Liver (tissue), 9 donors: ENCODE data around the gene CD163L1. TPM values are rescaled to one million over a fixed set of nuclear protein-coding genes. Genes with fewer than 3 reads are reported as not detected.
A peak's percentile ranks its signal among the peaks of the same experiment; 100 is the strongest.

Source experiments
- DNase-seq: peaks from one replicate; pipeline ENCODE4 v3.0.0-alpha.2; 2017; ENCODE audit warnings: low spot score
- H3K27ac ChIP-seq, 2 donors: one replicate each; pipeline ENCODE4 v1.7.0; 2013; ENCODE audit warnings: inconsistent platforms in 2 of 2, low read length in 2 of 2, control low read depth in 1 of 2, low read depth in 1 of 2, mild to moderate bottlenecking in 1 of 2
- H3K27me3 ChIP-seq, 4 donors: one replicate each; pipeline versions ENCODE4 v1.6.1 to v1.7.0; 2013; ENCODE audit warnings: low read length in 3 of 4, inconsistent platforms in 1 of 4, mild to moderate bottlenecking in 1 of 4, moderate library complexity in 1 of 4; ENCODE audit not compliant: control insufficient read depth in 4 of 4, insufficient read depth in 4 of 4
- H3K36me3 ChIP-seq, 4 donors: one replicate each; pipeline versions ENCODE4 v1.6.1 to v1.7.0; 2013; ENCODE audit warnings: low read length in 3 of 4, mild to moderate bottlenecking in 3 of 4, low read depth in 1 of 4, moderate library complexity in 1 of 4; ENCODE audit not compliant: control insufficient read depth in 4 of 4, insufficient read depth in 3 of 4
- H3K4me1 ChIP-seq, 4 donors: one replicate each; pipeline versions ENCODE4 v1.6.1 to v1.7.0; 2013; ENCODE audit warnings: low read length in 3 of 4, mild to moderate bottlenecking in 3 of 4, moderate library complexity in 1 of 4; ENCODE audit not compliant: control insufficient read depth in 4 of 4, insufficient read depth in 4 of 4
- H3K4me3 ChIP-seq, 3 donors: one replicate each; pipeline versions ENCODE4 v1.6.1 to v1.7.0; 2013; ENCODE audit warnings: low read length in 3 of 3, control low read depth in 1 of 3, low read depth in 1 of 3, mild to moderate bottlenecking in 1 of 3
- H3K9ac ChIP-seq, 2 donors: one replicate each; pipeline ENCODE4 v1.7.0; 2013; ENCODE audit warnings: low read length in 2 of 2, mild to moderate bottlenecking in 2 of 2, moderate library complexity in 2 of 2, control low read depth in 1 of 2, low read depth in 1 of 2
- H3K9me3 ChIP-seq, 4 donors: one replicate each; pipeline versions ENCODE4 v1.6.1 to v1.7.0; 2013; ENCODE audit warnings: low read length in 3 of 4; ENCODE audit not compliant: control insufficient read depth in 4 of 4
- EGR1 ChIP-seq, 2 donors: IDR thresholded peaks; 2 replicates each; pipeline ENCODE4 v1.6.1; 2016 to 2018; ENCODE audit warnings: antibody characterized with exemption in 2 of 2, low read depth in 2 of 2
- FOXA1 ChIP-seq: IDR thresholded peaks from 2 replicates; pipeline ENCODE4 v1.6.1; 2016; ENCODE audit warnings: antibody characterized with exemption
- FOXA2 ChIP-seq: IDR thresholded peaks from 2 replicates; pipeline ENCODE4 v1.6.1; 2016; ENCODE audit warnings: antibody characterized with exemption
- GABPA ChIP-seq, 2 donors: IDR thresholded peaks in 1 of 2; conservative IDR thresholded peaks in 1 of 2; 2 replicates each; pipeline ENCODE4 v1.6.1; 2016; ENCODE audit warnings: antibody characterized with exemption in 2 of 2, mild to moderate bottlenecking in 1 of 2, moderate library complexity in 1 of 2
- HNF4A ChIP-seq, 2 donors: conservative IDR thresholded peaks; 2 replicates each; pipeline ENCODE4 v1.6.1; 2016; ENCODE audit warnings: antibody characterized with exemption in 2 of 2, mild to moderate bottlenecking in 2 of 2
- JUND ChIP-seq, 2 donors: IDR thresholded peaks; 2 replicates each; pipeline ENCODE4 v1.6.1; 2016; ENCODE audit warnings: antibody characterized with exemption in 2 of 2
- NR2F2 ChIP-seq: IDR thresholded peaks from 2 replicates; pipeline ENCODE4 v1.6.1; 2016; ENCODE audit warnings: antibody characterized with exemption
- RAD21 ChIP-seq, 2 donors: IDR thresholded peaks; 2 replicates each; pipeline ENCODE4 v1.6.1; 2016; ENCODE audit warnings: antibody characterized with exemption in 2 of 2, mild to moderate bottlenecking in 2 of 2
- RXRA ChIP-seq, 2 donors: IDR thresholded peaks; 2 replicates each; pipeline ENCODE4 v1.6.1; 2017 to 2018; ENCODE audit warnings: antibody characterized with exemption in 2 of 2, mild to moderate bottlenecking in 1 of 2
- SP1 ChIP-seq: IDR thresholded peaks from 2 replicates; pipeline ENCODE4 v1.6.1; 2018; ENCODE audit warnings: antibody characterized with exemption, mild to moderate bottlenecking
- YY1 ChIP-seq: IDR thresholded peaks from 2 replicates; pipeline ENCODE4 v1.6.1; 2016; ENCODE audit warnings: antibody characterized with exemption, mild to moderate bottlenecking
- WGBS: extraction: QIAGEN DNeasy Blood & Tissue Kit; methylation state at CpG from one replicate; pipeline ENCODE4 v1.1.7; 2013; 5-methylcytosine and 5-hydroxymethylcytosine counted together
- polyA plus RNA-seq, 2 donors: library from polyadenylated mRNA; stranded (reverse) in 1 of 2; unstranded in 1 of 2; fragments of 200-250 nt in 1 of 2; fragments of >200 nt in 1 of 2; fragmentation: Nextera tagmentation in 1 of 2; extraction: Ambion mirVana in 1 of 2; gene quantifications; one replicate each; pipeline versions ENCODE4 v1.2.1 to v1.2.3, GENCODE V29; 2013 to 2015
- total RNA-seq, 2 donors: library from RNA; depleted of rRNA; stranded (reverse); fragments of >200 nt; gene quantifications; one replicate each; pipeline ENCODE4 v1.2.3, GENCODE V29; 2014
- TF ChIP-seq, protein P1 (sequence below): IDR thresholded peaks from 2 replicates; pipeline ENCODE4 v1.6.1; 2016; ENCODE audit warnings: antibody characterized with exemption, mild to moderate bottlenecking
- TF ChIP-seq, protein P2 (sequence below): IDR thresholded peaks from 2 replicates; pipeline ENCODE4 v1.6.1; 2016; ENCODE audit warnings: antibody characterized with exemption
- TF ChIP-seq, protein P3 (sequence below): IDR thresholded peaks from 2 replicates; pipeline ENCODE4 v1.6.1; 2016; ENCODE audit warnings: antibody characterized with exemption
- TF ChIP-seq, protein P4 (sequence below): fragments of 150-350 bp; IDR thresholded peaks from 2 replicates; pipeline ENCODE4 v1.5.1; 2017; ENCODE audit warnings: improper control_type of control experiment, low read depth, low read length; ENCODE audit not compliant: missing input control
- TF ChIP-seq, protein P5 (sequence below): IDR thresholded peaks from 2 replicates; pipeline ENCODE4 v1.6.1; 2016; ENCODE audit warnings: antibody characterized with exemption
- donor health status: healthy.
- donor health status: healthy.
- donor health status: healthy.
- donor health status: healthy.
- donor health status: healthy.

CD163L1 gene
- total and polyA plus RNA-seq, 4 donors: 0.31 to 8.4 (median 1.1) TPM

DNA sequence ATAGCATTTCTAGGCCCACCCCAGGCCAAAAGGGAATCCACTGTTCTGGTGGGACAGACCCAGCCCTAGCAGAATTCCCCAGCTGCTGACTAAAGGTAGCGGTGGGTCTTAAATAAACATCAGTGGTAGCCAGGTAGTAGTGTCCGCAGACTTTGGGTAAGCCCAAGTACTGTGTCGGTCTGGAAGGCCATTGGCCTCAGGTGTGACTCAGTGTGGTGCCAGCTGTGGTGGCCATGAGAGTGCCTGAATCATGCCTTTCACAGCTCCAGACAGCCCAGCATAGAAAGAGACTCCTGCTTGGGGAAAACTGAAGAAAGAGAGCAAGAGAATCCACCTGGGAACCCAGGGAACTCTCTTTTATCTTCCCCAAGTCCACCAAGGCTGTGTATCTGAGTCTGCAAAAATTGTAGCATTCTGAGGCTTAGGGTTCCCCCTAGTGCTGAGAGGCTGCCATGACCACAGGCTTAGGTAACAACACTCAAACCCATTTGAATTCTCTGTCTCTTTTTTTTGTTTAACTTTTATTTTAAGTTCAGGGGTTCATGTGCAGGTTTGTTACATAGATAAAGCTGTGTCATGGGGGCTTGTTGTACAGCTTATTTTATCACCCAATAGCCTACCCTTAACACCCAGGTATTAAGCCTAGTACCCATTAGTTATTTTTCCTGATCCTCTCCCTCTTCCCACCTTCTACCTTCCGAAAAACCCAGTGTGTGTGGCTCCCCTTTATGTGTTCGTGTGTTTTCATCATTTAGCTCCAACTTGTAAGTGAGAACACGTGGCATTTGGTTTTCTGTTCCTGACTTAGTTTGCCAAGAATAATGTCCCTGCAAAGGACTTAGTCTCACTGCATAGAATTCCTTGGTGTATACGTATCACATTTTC, 16.7 kb upstream of the CD163L1 start:
- H3K36me3 ChIP-seq: no peaks in the 10 kb centered on the region
- TF ChIP-seq, protein P1, sequence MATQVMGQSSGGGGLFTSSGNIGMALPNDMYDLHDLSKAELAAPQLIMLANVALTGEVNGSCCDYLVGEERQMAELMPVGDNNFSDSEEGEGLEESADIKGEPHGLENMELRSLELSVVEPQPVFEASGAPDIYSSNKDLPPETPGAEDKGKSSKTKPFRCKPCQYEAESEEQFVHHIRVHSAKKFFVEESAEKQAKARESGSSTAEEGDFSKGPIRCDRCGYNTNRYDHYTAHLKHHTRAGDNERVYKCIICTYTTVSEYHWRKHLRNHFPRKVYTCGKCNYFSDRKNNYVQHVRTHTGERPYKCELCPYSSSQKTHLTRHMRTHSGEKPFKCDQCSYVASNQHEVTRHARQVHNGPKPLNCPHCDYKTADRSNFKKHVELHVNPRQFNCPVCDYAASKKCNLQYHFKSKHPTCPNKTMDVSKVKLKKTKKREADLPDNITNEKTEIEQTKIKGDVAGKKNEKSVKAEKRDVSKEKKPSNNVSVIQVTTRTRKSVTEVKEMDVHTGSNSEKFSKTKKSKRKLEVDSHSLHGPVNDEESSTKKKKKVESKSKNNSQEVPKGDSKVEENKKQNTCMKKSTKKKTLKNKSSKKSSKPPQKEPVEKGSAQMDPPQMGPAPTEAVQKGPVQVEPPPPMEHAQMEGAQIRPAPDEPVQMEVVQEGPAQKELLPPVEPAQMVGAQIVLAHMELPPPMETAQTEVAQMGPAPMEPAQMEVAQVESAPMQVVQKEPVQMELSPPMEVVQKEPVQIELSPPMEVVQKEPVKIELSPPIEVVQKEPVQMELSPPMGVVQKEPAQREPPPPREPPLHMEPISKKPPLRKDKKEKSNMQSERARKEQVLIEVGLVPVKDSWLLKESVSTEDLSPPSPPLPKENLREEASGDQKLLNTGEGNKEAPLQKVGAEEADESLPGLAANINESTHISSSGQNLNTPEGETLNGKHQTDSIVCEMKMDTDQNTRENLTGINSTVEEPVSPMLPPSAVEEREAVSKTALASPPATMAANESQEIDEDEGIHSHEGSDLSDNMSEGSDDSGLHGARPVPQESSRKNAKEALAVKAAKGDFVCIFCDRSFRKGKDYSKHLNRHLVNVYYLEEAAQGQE: no peak
- TF ChIP-seq, protein P2, sequence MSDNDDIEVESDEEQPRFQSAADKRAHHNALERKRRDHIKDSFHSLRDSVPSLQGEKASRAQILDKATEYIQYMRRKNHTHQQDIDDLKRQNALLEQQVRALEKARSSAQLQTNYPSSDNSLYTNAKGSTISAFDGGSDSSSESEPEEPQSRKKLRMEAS: no peak
- TF ChIP-seq RAD21 (IDR thresholded peaks at IDR 0.05): peak; percentile 93 to 96
- TF ChIP-seq FOXA1: no peak
- TF ChIP-seq HNF4A (conservative IDR thresholded peaks at IDR 0.05): peak in 1 of 2 donors; percentile 31
- TF ChIP-seq, protein P3, sequence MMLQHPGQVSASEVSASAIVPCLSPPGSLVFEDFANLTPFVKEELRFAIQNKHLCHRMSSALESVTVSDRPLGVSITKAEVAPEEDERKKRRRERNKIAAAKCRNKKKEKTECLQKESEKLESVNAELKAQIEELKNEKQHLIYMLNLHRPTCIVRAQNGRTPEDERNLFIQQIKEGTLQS: no peak
- no peak for TF ChIP-seq EGR1 (IDR thresholded peaks at IDR 0.05; ENCODE audit: low read depth in 2 of 2)
- TF ChIP-seq SP1: no peak
- TF ChIP-seq, protein P4, sequence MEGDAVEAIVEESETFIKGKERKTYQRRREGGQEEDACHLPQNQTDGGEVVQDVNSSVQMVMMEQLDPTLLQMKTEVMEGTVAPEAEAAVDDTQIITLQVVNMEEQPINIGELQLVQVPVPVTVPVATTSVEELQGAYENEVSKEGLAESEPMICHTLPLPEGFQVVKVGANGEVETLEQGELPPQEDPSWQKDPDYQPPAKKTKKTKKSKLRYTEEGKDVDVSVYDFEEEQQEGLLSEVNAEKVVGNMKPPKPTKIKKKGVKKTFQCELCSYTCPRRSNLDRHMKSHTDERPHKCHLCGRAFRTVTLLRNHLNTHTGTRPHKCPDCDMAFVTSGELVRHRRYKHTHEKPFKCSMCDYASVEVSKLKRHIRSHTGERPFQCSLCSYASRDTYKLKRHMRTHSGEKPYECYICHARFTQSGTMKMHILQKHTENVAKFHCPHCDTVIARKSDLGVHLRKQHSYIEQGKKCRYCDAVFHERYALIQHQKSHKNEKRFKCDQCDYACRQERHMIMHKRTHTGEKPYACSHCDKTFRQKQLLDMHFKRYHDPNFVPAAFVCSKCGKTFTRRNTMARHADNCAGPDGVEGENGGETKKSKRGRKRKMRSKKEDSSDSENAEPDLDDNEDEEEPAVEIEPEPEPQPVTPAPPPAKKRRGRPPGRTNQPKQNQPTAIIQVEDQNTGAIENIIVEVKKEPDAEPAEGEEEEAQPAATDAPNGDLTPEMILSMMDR: peak; percentile 97
- TF ChIP-seq JUND (IDR thresholded peaks at IDR 0.05): no peak
- TF ChIP-seq FOXA2: no peak
- TF ChIP-seq, protein P5, sequence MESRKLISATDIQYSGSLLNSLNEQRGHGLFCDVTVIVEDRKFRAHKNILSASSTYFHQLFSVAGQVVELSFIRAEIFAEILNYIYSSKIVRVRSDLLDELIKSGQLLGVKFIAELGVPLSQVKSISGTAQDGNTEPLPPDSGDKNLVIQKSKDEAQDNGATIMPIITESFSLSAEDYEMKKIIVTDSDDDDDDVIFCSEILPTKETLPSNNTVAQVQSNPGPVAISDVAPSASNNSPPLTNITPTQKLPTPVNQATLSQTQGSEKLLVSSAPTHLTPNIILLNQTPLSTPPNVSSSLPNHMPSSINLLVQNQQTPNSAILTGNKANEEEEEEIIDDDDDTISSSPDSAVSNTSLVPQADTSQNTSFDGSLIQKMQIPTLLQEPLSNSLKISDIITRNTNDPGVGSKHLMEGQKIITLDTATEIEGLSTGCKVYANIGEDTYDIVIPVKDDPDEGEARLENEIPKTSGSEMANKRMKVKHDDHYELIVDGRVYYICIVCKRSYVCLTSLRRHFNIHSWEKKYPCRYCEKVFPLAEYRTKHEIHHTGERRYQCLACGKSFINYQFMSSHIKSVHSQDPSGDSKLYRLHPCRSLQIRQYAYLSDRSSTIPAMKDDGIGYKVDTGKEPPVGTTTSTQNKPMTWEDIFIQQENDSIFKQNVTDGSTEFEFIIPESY: no peak
- TF ChIP-seq NR2F2: no peak
- no peak for TF ChIP-seq RXRA (IDR thresholded peaks at IDR 0.05)
- H3K4me1 ChIP-seq: peaks cover 0 to 11% (median 0%) of the 10 kb centered on the region in 4 donors
- H3K27me3 ChIP-seq: no peaks in the 10 kb centered on the region
- H3K4me3 ChIP-seq: no peak overlapping the region
- DNase-seq: peak; percentile 69
- no peak overlapping the region for H3K9ac ChIP-seq
- no peak overlapping the region for H3K27ac ChIP-seq
- H3K9me3 ChIP-seq: no peaks in the 10 kb centered on the region
- 57% methylated on average over 7 of the region's 7 CpGs for WGBS

DNA sequence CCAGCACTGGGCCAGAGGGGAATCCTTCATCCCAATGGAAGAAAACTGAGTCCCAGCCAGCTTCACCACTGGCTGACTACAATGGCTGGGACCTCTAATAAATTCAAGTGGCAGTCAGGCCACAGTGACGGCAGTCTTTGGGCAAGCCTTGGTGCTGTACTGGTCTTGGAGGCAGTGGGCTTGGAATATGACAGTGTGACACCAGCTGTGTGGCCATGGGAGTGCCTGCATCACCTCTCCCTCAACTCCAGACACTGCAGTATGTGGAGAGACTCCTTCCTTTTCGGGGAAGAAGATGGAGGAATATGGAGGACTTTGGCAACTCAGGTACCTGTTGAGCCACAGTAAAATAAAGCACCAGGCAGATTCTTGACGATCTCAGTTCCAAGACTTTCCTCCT, 16.0 kb upstream of the CD163L1 start:
- no peaks in the 10 kb centered on the region for H3K9me3 ChIP-seq
- H3K36me3 ChIP-seq: no peaks in the 10 kb centered on the region
- H3K27ac ChIP-seq: no peak overlapping the region
- H3K4me1 ChIP-seq: peaks cover 0 to 11% (median 0%) of the 10 kb centered on the region in 4 donors
- H3K27me3 ChIP-seq: no peaks in the 10 kb centered on the region
- H3K4me3 ChIP-seq: no peak overlapping the region
- WGBS: 93% methylated on average over 3 of the region's 3 CpGs
- no peak overlapping the region for H3K9ac ChIP-seq
- no peak for DNase-seq
- TF ChIP-seq NR2F2 (no peak), SP1 (no peak), HNF4A (conservative IDR thresholded peaks at IDR 0.05) (no peak), EGR1 (IDR thresholded peaks at IDR 0.05; ENCODE audit: low read depth in 2 of 2) (no peak), YY1 (no peak), JUND (IDR thresholded peaks at IDR 0.05) (no peak), FOXA2 (no peak), GABPA (IDR thresholded peaks at IDR 0.05 in 1 of 2, conservative IDR thresholded peaks at IDR 0.05 in 1 of 2) (no peak)
- TF ChIP-seq, protein P2: no peak
- TF ChIP-seq, protein P5: no peak
- TF ChIP-seq, protein P3: no peak
- TF ChIP-seq, protein P4: no peak
